ENCODE measurements around the gene SERPING1. TPM values are rescaled to one million over a fixed set of nuclear protein-coding genes. Genes with fewer than 3 reads are reported as not detected.

SERPING1 gene
- total RNA-seq, 4 donors from 2014 or later: 39.3 to 742 (median 362) TPM

GRCh38 chr11:57616595-57616994, 19.1 kb downstream of the SERPING1 start:
- no peaks in the 10 kb centered on the region for H3K9me3 ChIP-seq
- no peaks in the 10 kb centered on the region for H3K27me3 ChIP-seq
- H3K36me3 ChIP-seq: no peaks in the 10 kb centered on the region
- no peak for DNase-seq
- no peak overlapping the region for H3K4me3 ChIP-seq
- no peak overlapping the region for H3K27ac ChIP-seq
- intact Hi-C loops (cut with DNase I; ENCODE audit: low total_unique reads): no loop called here
- TF ChIP-seq CTCF (IDR thresholded peaks at IDR 0.05) (no peak), POLR2A (IDR thresholded peaks at IDR 0.05) (no peak)
- H3K4me1 ChIP-seq: no peaks in the 10 kb centered on the region

GRCh38 chr11:57618438-57618837, 21.0 kb downstream of the SERPING1 start:
- intact Hi-C loops (cut with DNase I; ENCODE audit: low total_unique reads): no loop called here
- Histone ChIP-seq H3K27ac (no peak overlapping the region), H3K36me3 (no peaks in the 10 kb centered on the region), H3K4me1 (no peaks in the 10 kb centered on the region), H3K4me3 (no peak overlapping the region), H3K9me3 (no peaks in the 10 kb centered on the region), H3K27me3 (no peaks in the 10 kb centered on the region)
- DNase-seq: no peak
- TF ChIP-seq POLR2A (IDR thresholded peaks at IDR 0.05): no peak
- no peak for TF ChIP-seq CTCF (IDR thresholded peaks at IDR 0.05)

- H3K4me3 ChIP-seq: no peak overlapping the region
- no peaks in the 10 kb centered on the region for H3K9me3 ChIP-seq
- intact Hi-C loops (cut with DNase I; ENCODE audit: low total_unique reads): no loop called here
- no peaks in the 10 kb centered on the region for H3K27me3 ChIP-seq
- DNase-seq: no peak
- H3K4me1 ChIP-seq: no peaks in the 10 kb centered on the region
- no peak overlapping the region for H3K27ac ChIP-seq
- H3K36me3 ChIP-seq: no peaks in the 10 kb centered on the region
- TF ChIP-seq CTCF (IDR thresholded peaks at IDR 0.05) (no peak), POLR2A (IDR thresholded peaks at IDR 0.05) (no peak)
Observed at GRCh38 chr11:57619331-57619730, 21.8 kb downstream of the SERPING1 start.

DNA sequence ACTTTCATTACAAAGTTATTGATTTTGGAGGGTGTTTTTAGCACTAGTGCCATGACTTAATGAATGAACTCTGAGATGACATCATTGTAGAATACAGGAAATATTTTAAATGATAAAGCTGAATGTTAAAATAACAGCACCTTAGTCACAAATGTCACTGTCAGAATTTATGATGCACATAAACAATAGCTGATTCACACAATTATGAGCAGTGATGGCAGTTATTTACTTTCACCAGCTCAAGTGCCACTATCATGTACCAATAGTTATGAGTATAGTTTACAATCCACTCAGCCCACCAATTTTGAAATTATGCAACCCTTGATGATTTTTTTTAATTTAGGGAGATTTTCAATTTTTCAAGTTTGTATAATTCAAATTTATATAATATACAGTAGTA, 23.0 kb downstream of the SERPING1 start:
- H3K4me1 ChIP-seq: no peaks in the 10 kb centered on the region
- DNase-seq: no peak
- intact Hi-C loops (cut with DNase I; ENCODE audit: low total_unique reads): no loop called here
- no peak overlapping the region for H3K4me3 ChIP-seq
- no peaks in the 10 kb centered on the region for H3K27me3 ChIP-seq
- no peaks in the 10 kb centered on the region for H3K36me3 ChIP-seq
- no peak overlapping the region for H3K27ac ChIP-seq
- no peaks in the 10 kb centered on the region for H3K9me3 ChIP-seq
- no peak for TF ChIP-seq POLR2A (IDR thresholded peaks at IDR 0.05)

DNA sequence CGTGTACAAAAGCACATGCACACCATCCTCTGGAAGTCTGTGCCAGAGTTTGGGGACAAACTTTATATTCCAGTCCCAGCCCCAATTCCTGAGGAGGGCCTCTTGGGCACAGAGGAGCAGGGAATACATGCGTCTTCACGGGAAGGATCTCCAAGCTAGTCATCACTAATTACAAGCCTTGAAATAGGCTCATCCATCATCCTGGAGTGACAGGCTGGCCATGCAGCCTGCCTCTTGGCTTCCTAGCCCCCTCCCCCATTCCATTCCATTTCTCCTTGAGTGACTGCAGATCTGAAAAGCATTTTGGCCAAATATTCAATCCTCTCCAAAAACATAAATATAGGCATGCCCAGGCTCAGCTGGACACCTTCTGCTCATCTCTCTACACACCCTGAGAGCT, 24.8 kb downstream of the SERPING1 start:
- Histone ChIP-seq H3K4me1 (no peaks in the 10 kb centered on the region), H3K4me3 (no peak overlapping the region), H3K27me3 (no peaks in the 10 kb centered on the region), H3K27ac (no peak overlapping the region), H3K9me3 (no peaks in the 10 kb centered on the region), H3K36me3 (no peaks in the 10 kb centered on the region)
- no peak for DNase-seq
- intact Hi-C loops (cut with DNase I; ENCODE audit: low total_unique reads): no loop called here
- TF ChIP-seq CTCF (IDR thresholded peaks at IDR 0.05) (no peak), POLR2A (IDR thresholded peaks at IDR 0.05) (no peak)

DNA sequence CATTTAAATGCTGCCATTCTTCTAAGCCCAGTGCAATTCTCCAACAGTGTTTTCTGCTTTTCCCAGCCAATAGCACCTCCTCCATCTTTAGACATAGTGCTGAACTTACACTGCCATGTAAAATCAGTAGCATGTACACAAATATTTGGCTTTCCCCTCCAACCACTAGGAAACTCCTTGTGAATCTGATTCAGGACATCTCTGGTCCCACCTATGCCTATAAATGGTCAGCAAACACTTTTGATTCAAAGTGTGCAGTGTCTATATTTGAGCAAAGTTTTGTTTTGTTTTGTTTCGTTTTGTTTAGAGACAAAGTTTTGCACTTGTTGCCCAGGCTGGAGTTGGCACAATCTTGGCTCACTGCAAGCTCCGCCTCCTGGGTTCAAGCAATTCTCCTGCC, 27.4 kb downstream of the SERPING1 start:
- H3K9me3 ChIP-seq: no peaks in the 10 kb centered on the region
- no peak overlapping the region for H3K27ac ChIP-seq
- TF ChIP-seq POLR2A (IDR thresholded peaks at IDR 0.05): no peak
- no peak for TF ChIP-seq CTCF (IDR thresholded peaks at IDR 0.05)
- H3K4me3 ChIP-seq: no peak overlapping the region
- intact Hi-C loops (cut with DNase I; ENCODE audit: low total_unique reads): no loop called here
- no peaks in the 10 kb centered on the region for H3K27me3 ChIP-seq
- no peaks in the 10 kb centered on the region for H3K36me3 ChIP-seq
- no peaks in the 10 kb centered on the region for H3K4me1 ChIP-seq
- DNase-seq: no peak

Measured in uterus (tissue), 4 donors.